GM12801 (cell line): ENCODE data around the gene GALNT13.

Source experiments
- CTCF ChIP-seq: IDR thresholded peaks from one replicate; pipeline ENCODE4 v1.5.1; 2011; ENCODE audit warnings: control low read depth; ENCODE audit not compliant: insufficient read length; ENCODE audit errors: extremely low read depth

Gene GALNT13

GRCh38 chr2:154477319-154477718, 605.6 kb downstream of the GALNT13 start:
- TF ChIP-seq CTCF: no peak

GRCh38 chr2:154480521-154480920, 608.8 kb downstream of the GALNT13 start:
- no peak for TF ChIP-seq CTCF

- TF ChIP-seq CTCF: no peak
Observed at GRCh38 chr2:154481336-154481735, 609.6 kb downstream of the GALNT13 start.

- TF ChIP-seq CTCF: no peak
Observed at GRCh38 chr2:154484338-154485099, 612.8 kb downstream of the GALNT13 start.

- TF ChIP-seq CTCF: no peak
Observed at GRCh38 chr2:154488801-154489200, 617.1 kb downstream of the GALNT13 start.

- no peak for TF ChIP-seq CTCF
Observed at GRCh38 chr2:154489266-154489858, 617.6 kb downstream of the GALNT13 start.

- no peak for TF ChIP-seq CTCF
Observed at GRCh38 chr2:154490530-154490929, 618.8 kb downstream of the GALNT13 start.
